K562 (cell line): ENCODE data around the gene POLR1H. TPM values are rescaled to one million over a fixed set of nuclear protein-coding genes. Genes with fewer than 3 reads are reported as not detected.

Experiments
- ARID2 ChIP-seq: fragments of 450-650 bp; IDR thresholded peaks from 2 replicates; pipeline ENCODE4 v1.6.1; 2017; ENCODE audit warnings: antibody characterized with exemption, mild to moderate bottlenecking
- CBFB ChIP-seq: sonication (generic); formaldehyde crosslinking; IDR thresholded peaks from 2 replicates; pipeline ENCODE4 v1.4.0; 2020; ENCODE audit warnings: mild to moderate bottlenecking, missing genetic modification reagents
- CEBPG ChIP-seq, 3 experiments: fragments of 200-800 bp in 1 of 3; sonication (Bioruptor generic) in 1 of 3; sonication (generic) in 1 of 3; formaldehyde crosslinking in 1 of 3; IDR thresholded peaks in 2 of 3; conservative IDR thresholded peaks in 1 of 3; 2 replicates each; pipeline versions ENCODE4 v1.6.1 to v1.8.0; 2016 to 2022; ENCODE audit warnings: missing compliant biosample characterization in 2 of 3, missing genetic modification characterization in 2 of 3, mild to moderate bottlenecking in 1 of 3, missing genetic modification reagents in 1 of 3
- E4F1 ChIP-seq: fragments of 250-450 bp; sonication (Bioruptor Pico); IDR thresholded peaks from 2 replicates; pipeline ENCODE4 v1.5.0; 2021; ENCODE audit warnings: mild to moderate bottlenecking, borderline replicate concordance
- FOXM1 ChIP-seq, 2 experiments: fragments of 450-650 bp in 1 of 2; sonication (generic) in 1 of 2; formaldehyde crosslinking in 1 of 2; IDR thresholded peaks; 2 replicates each; pipeline versions ENCODE4 v1.6.1 to v1.9.0; 2017 to 2022; ENCODE audit warnings: low read depth in 2 of 2, mild to moderate bottlenecking in 2 of 2, missing genetic modification reagents in 1 of 2, moderate library complexity in 1 of 2
- GATAD2A ChIP-seq: fragments of 450-650 bp; IDR thresholded peaks from 2 replicates; pipeline ENCODE4 v1.6.1; 2017
- HES1 ChIP-seq: fragments of 450-650 bp; IDR thresholded peaks from 2 replicates; pipeline ENCODE4 v1.6.1; 2016; ENCODE audit warnings: low read depth, mild to moderate bottlenecking, moderate library complexity
- NONO ChIP-seq, 2 experiments: fragments of 200-400 bp in 1 of 2; fragments of 450-650 bp in 1 of 2; formaldehyde crosslinking in 1 of 2; IDR thresholded peaks; 2 replicates each; pipeline ENCODE4 v1.6.1; 2017; ENCODE audit warnings: low read depth in 2 of 2, mild to moderate bottlenecking in 2 of 2, moderate library complexity in 2 of 2, low read length in 1 of 2
- PHF8 ChIP-seq: fragments of 200-600 bp; sonication (generic); IDR thresholded peaks from 2 replicates; pipeline ENCODE4 v1.6.1; 2012; ENCODE audit warnings: mixed run types, mild to moderate bottlenecking, inconsistent platforms, low read length, moderate library complexity, borderline replicate concordance
- SRSF9 ChIP-seq: fragments of 200-400 bp; formaldehyde crosslinking; IDR thresholded peaks from 2 replicates; pipeline ENCODE4 v1.6.1; 2017; ENCODE audit warnings: low read depth, low read length, borderline replicate concordance
- STAG1 ChIP-seq: sonication (generic); formaldehyde crosslinking; IDR thresholded peaks from 2 replicates; pipeline ENCODE4 v1.5.0; 2020; ENCODE audit warnings: missing genetic modification reagents, borderline replicate concordance
- ZNF609 ChIP-seq: sonication (generic); formaldehyde crosslinking; IDR thresholded peaks from 2 replicates; pipeline ENCODE4 v1.8.1; 2023; ENCODE audit warnings: missing genetic modification reagents, mild to moderate bottlenecking, borderline replicate concordance
- polyA plus RNA-seq, 8 experiments: library from polyadenylated mRNA; depleted of rRNA in 4 of 8; stranded (reverse) in 5 of 8; unstranded in 3 of 8; fragments of >200 nt; fragmentation: Nextera tagmentation in 2 of 8; fragmentation: Illumina TruSeq in 1 of 8; extraction: Ambion mirVana in 2 of 8; extraction: Trizol in 1 of 8; gene quantifications; 2 replicates each; pipeline versions ENCODE4 v1.2.1 to v1.2.3, GENCODE V29; 2011 to 2014; ENCODE audit warnings: inconsistent platforms in 1 of 8, missing spikeins in 1 of 8
- total RNA-seq, 7 experiments: library from RNA; depleted of rRNA in 6 of 7; stranded (reverse); fragments of >200 nt in 6 of 7; fragmentation: Illumina TruSeq in 2 of 7; extraction: Trizol in 2 of 7; gene quantifications; 2 replicates each; pipeline versions ENCODE4 v1.2.1 to v1.2.3, GENCODE V29; 2011 to 2021; ENCODE audit warnings: low replicate concordance in 1 of 7
- TF ChIP-seq, protein P1 (sequence below): fragments of 250-450 bp; sonication (Bioruptor Pico); IDR thresholded peaks from 2 replicates; pipeline ENCODE4 v1.4.0; 2020; ENCODE audit warnings: mild to moderate bottlenecking, moderate library complexity, borderline replicate concordance
- TF ChIP-seq, protein P2 (sequence below): fragments of 250-450 bp; sonication (Bioruptor Pico); IDR thresholded peaks from 2 replicates; pipeline ENCODE4 v1.5.0; 2021

Gene POLR1H
- total and polyA plus RNA-seq, 9 of the 15 experiments (the other 6 are each of a cell fraction or from before 2014, with no cell fraction given), result 92.2 to 333 (median 143) TPM

GRCh38 chr6:30013291-30013922 lies 47.7 kb upstream of the POLR1H start (continued):
- TF ChIP-seq, protein P1, sequence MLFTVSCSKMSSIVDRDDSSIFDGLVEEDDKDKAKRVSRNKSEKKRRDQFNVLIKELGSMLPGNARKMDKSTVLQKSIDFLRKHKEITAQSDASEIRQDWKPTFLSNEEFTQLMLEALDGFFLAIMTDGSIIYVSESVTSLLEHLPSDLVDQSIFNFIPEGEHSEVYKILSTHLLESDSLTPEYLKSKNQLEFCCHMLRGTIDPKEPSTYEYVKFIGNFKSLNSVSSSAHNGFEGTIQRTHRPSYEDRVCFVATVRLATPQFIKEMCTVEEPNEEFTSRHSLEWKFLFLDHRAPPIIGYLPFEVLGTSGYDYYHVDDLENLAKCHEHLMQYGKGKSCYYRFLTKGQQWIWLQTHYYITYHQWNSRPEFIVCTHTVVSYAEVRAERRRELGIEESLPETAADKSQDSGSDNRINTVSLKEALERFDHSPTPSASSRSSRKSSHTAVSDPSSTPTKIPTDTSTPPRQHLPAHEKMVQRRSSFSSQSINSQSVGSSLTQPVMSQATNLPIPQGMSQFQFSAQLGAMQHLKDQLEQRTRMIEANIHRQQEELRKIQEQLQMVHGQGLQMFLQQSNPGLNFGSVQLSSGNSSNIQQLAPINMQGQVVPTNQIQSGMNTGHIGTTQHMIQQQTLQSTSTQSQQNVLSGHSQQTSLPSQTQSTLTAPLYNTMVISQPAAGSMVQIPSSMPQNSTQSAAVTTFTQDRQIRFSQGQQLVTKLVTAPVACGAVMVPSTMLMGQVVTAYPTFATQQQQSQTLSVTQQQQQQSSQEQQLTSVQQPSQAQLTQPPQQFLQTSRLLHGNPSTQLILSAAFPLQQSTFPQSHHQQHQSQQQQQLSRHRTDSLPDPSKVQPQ (CRISPR knock-in tag), result no peak
- TF ChIP-seq CEBPG (CRISPR knock-in tag; IDR thresholded peaks at IDR 0.05), result no peak
- no peak for TF ChIP-seq CEBPG (tag; conservative IDR thresholded peaks at IDR 0.05 in 1 of 2, IDR thresholded peaks at IDR 0.05 in 1 of 2)
- peak; percentile 38; the same call in 1 of the 2 replicates for TF ChIP-seq STAG1 (CRISPR knock-in tag)
- peak; percentile 75; the same call in 1 of the 2 replicates for TF ChIP-seq CBFB (CRISPR knock-in tag)
- no peak for TF ChIP-seq E4F1
- no peak for TF ChIP-seq HES1
- no peak for TF ChIP-seq NONO (IDR thresholded peaks at IDR 0.05; ENCODE audit: low read depth in 2 of 2, low read length in 1 of 2)
- TF ChIP-seq GATAD2A, result no peak
- TF ChIP-seq PHF8, result no peak
- no peak for TF ChIP-seq ARID2
- TF ChIP-seq, protein P2, sequence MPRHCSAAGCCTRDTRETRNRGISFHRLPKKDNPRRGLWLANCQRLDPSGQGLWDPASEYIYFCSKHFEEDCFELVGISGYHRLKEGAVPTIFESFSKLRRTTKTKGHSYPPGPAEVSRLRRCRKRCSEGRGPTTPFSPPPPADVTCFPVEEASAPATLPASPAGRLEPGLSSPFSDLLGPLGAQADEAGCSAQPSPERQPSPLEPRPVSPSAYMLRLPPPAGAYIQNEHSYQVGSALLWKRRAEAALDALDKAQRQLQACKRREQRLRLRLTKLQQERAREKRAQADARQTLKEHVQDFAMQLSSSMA (CRISPR knock-in tag), result no peak
- TF ChIP-seq SRSF9, result no peak
- TF ChIP-seq ZNF609, result no peak
- no peak for TF ChIP-seq FOXM1 (IDR thresholded peaks at IDR 0.05; ENCODE audit: low read depth)
- no peak for TF ChIP-seq FOXM1 (CRISPR knock-in tag; IDR thresholded peaks at IDR 0.05; ENCODE audit: low read depth)
